Subcutaneous adipose tissue (tissue), 4 donors: Measurements from ENCODE around the gene MKLN1. TPM values are rescaled to one million over a fixed set of nuclear protein-coding genes. Genes with fewer than 3 reads are reported as not detected.

Source experiments
- CTCF ChIP-seq: fragments of 450-650 bp; IDR thresholded peaks from one replicate; pipeline ENCODE4 v1.5.1; 2016; ENCODE audit warnings: low read depth, mild to moderate bottlenecking, control low read depth, antibody characterized with exemption, moderate library complexity
- total RNA-seq, 4 donors: library from RNA; depleted of rRNA; stranded (reverse); fragments of >200 nt; gene quantifications; one replicate each; pipeline ENCODE4 v1.1.0, GENCODE V29; 2016

MKLN1 gene
- total RNA-seq, 4 donors from 2014 or later: 67.0 to 144 (median 89.2) TPM

- TF ChIP-seq CTCF: no peak
Observed at GRCh38 chr7:131431756-131432155, 104.1 kb downstream of the MKLN1 start.

- no peak for TF ChIP-seq CTCF
Observed at GRCh38 chr7:131436384-131436783, 108.7 kb downstream of the MKLN1 start.

DNA sequence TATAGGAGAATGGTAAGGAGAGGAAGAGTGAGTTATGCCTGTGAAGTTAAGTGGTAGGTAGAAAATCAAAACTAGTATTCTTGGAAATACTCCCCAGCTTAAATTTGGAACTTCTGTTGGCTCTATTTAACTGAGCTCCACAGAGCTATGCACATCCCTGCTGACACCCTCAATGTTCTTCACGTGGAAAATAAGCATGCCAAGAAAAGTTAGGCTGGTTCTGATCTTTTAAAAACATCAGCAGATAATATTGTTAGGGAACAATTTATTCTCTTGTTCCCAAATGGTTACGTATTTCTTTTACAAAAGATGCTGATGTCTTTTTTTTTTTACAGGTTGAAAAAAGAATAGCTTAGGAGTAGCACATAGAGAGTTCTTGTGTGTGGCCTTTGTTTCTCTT lies 111.3 kb downstream of the MKLN1 start:
- TF ChIP-seq CTCF: no peak

- no peak for TF ChIP-seq CTCF
Observed at GRCh38 chr7:131443496-131443895, 115.8 kb downstream of the MKLN1 start.

- TF ChIP-seq CTCF: no peak
Observed at GRCh38 chr7:131444683-131445082, 117.0 kb downstream of the MKLN1 start.

- no peak for TF ChIP-seq CTCF
Observed at GRCh38 chr7:131449373-131449902, 121.8 kb downstream of the MKLN1 start.

DNA sequence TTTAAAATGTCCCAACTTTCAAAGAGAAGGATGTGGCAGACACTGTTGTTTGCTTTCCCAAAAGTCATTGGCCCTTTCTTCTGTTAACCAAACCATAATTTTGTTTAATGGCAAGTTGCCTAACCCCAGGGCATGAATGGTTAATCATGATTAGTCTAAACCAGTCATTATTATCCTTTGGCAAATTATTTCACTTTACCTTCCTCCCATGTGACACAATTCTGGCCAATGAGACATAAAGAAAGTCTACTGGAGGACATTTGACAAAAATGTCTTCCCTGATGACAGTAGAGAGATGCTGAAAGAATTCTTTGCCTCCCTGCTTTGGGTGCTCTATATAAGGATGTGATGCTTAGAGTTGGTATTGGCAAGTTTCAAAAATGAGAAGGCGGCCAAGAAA lies 126.8 kb downstream of the MKLN1 start:
- TF ChIP-seq CTCF: no peak
